HEK293 (cell line): ENCODE data around the gene GTF2F1.

Experiments used
- KLF1 ChIP-seq: fragments of 450-650 bp; formaldehyde crosslinking; IDR thresholded peaks from 2 replicates; pipeline ENCODE4 v1.5.1; 2016; ENCODE audit warnings: missing biosample characterization, missing genetic modification characterization
- OSR2 ChIP-seq: fragments of 450-650 bp; formaldehyde crosslinking; IDR thresholded peaks from 2 replicates; pipeline ENCODE4 v1.5.1; 2016; ENCODE audit warnings: missing biosample characterization, missing genetic modification characterization
- PRDM6 ChIP-seq: fragments of 450-650 bp; formaldehyde crosslinking; IDR thresholded peaks from 2 replicates; pipeline ENCODE4 v1.5.1; 2017; ENCODE audit warnings: missing biosample characterization, missing genetic modification characterization
- SCRT2 ChIP-seq: fragments of 450-650 bp; formaldehyde crosslinking; IDR thresholded peaks from 2 replicates; pipeline ENCODE4 v1.5.1; 2016; ENCODE audit warnings: missing biosample characterization, missing genetic modification characterization
- TSHZ1 ChIP-seq: fragments of 450-650 bp; formaldehyde crosslinking; IDR thresholded peaks from 2 replicates; pipeline ENCODE4 v1.5.1; 2016; ENCODE audit warnings: missing biosample characterization, missing genetic modification characterization, borderline replicate concordance
- ZBTB21 ChIP-seq: fragments of 450-650 bp; formaldehyde crosslinking; IDR thresholded peaks from 2 replicates; pipeline ENCODE4 v1.5.1; 2017; ENCODE audit warnings: missing biosample characterization, missing genetic modification characterization
- ZFHX2 ChIP-seq: fragments of 450-650 bp; formaldehyde crosslinking; conservative IDR thresholded peaks from 2 replicates; pipeline ENCODE4 v1.5.1; 2016; ENCODE audit warnings: missing biosample characterization, missing genetic modification characterization
- ZFP69B ChIP-seq: fragments of 450-650 bp; formaldehyde crosslinking; IDR thresholded peaks from 2 replicates; pipeline ENCODE4 v1.5.1; 2016; ENCODE audit warnings: missing biosample characterization, missing genetic modification characterization
- ZIC2 ChIP-seq: fragments of 450-650 bp; formaldehyde crosslinking; IDR thresholded peaks from 2 replicates; pipeline ENCODE4 v1.5.1; 2016; ENCODE audit warnings: missing biosample characterization, missing genetic modification characterization
- ZNF221 ChIP-seq: fragments of 450-650 bp; formaldehyde crosslinking; IDR thresholded peaks from 2 replicates; pipeline ENCODE4 v1.5.1; 2017; ENCODE audit warnings: missing biosample characterization, missing genetic modification characterization, borderline replicate concordance
- ZNF311 ChIP-seq: fragments of 450-650 bp; formaldehyde crosslinking; IDR thresholded peaks from 2 replicates; pipeline ENCODE4 v1.5.1; 2017; ENCODE audit warnings: missing biosample characterization, missing genetic modification characterization, borderline replicate concordance
- ZNF341 ChIP-seq: fragments of 450-650 bp; formaldehyde crosslinking; IDR thresholded peaks from 2 replicates; pipeline ENCODE4; 2016; ENCODE audit warnings: low read depth, missing biosample characterization, missing genetic modification characterization
- ZNF571 ChIP-seq: fragments of 450-650 bp; formaldehyde crosslinking; IDR thresholded peaks from 2 replicates; pipeline ENCODE4 v1.5.0; 2017; ENCODE audit warnings: missing biosample characterization, missing genetic modification characterization
- ZNF639 ChIP-seq: fragments of 450-650 bp; formaldehyde crosslinking; IDR thresholded peaks from 2 replicates; pipeline ENCODE4 v1.5.1; 2016; ENCODE audit warnings: missing biosample characterization, missing genetic modification characterization
- ZNF670 ChIP-seq: fragments of 450-650 bp; formaldehyde crosslinking; IDR thresholded peaks from 2 replicates; pipeline ENCODE4 v1.5.1; 2016; ENCODE audit warnings: missing biosample characterization, missing genetic modification characterization, low read depth
- ZNF776 ChIP-seq: fragments of 450-650 bp; formaldehyde crosslinking; IDR thresholded peaks from 2 replicates; pipeline ENCODE4 v1.5.0; 2017; ENCODE audit warnings: missing biosample characterization, missing genetic modification characterization, borderline replicate concordance
- ZNF792 ChIP-seq: fragments of 450-650 bp; formaldehyde crosslinking; IDR thresholded peaks from 2 replicates; pipeline ENCODE4 v1.5.1; 2016; ENCODE audit warnings: missing biosample characterization, missing genetic modification characterization
- TF ChIP-seq, protein P1 (sequence below): fragments of 450-650 bp; formaldehyde crosslinking; IDR thresholded peaks from 2 replicates; pipeline ENCODE4 v1.5.1; 2016; ENCODE audit warnings: missing biosample characterization, missing genetic modification characterization, borderline replicate concordance
- TF ChIP-seq, protein P2 (sequence below): fragments of 450-650 bp; formaldehyde crosslinking; IDR thresholded peaks from 2 replicates; pipeline ENCODE4 v1.5.1; 2016; ENCODE audit warnings: missing biosample characterization, missing genetic modification characterization
- TF ChIP-seq, protein P3 (sequence below): fragments of 450-650 bp; formaldehyde crosslinking; IDR thresholded peaks from 2 replicates; pipeline ENCODE4 v1.5.1; 2016; ENCODE audit warnings: missing biosample characterization, missing genetic modification characterization
- TF ChIP-seq, protein P4 (sequence below): fragments of 450-650 bp; formaldehyde crosslinking; IDR thresholded peaks from 2 replicates; pipeline ENCODE4 v1.5.1; 2016; ENCODE audit warnings: missing biosample characterization, missing genetic modification characterization
- TF ChIP-seq, protein P5 (sequence below): fragments of 450-650 bp; formaldehyde crosslinking; IDR thresholded peaks from 2 replicates; pipeline ENCODE4 v1.5.1; 2016; ENCODE audit warnings: missing biosample characterization, missing genetic modification characterization

Gene GTF2F1

DNA sequence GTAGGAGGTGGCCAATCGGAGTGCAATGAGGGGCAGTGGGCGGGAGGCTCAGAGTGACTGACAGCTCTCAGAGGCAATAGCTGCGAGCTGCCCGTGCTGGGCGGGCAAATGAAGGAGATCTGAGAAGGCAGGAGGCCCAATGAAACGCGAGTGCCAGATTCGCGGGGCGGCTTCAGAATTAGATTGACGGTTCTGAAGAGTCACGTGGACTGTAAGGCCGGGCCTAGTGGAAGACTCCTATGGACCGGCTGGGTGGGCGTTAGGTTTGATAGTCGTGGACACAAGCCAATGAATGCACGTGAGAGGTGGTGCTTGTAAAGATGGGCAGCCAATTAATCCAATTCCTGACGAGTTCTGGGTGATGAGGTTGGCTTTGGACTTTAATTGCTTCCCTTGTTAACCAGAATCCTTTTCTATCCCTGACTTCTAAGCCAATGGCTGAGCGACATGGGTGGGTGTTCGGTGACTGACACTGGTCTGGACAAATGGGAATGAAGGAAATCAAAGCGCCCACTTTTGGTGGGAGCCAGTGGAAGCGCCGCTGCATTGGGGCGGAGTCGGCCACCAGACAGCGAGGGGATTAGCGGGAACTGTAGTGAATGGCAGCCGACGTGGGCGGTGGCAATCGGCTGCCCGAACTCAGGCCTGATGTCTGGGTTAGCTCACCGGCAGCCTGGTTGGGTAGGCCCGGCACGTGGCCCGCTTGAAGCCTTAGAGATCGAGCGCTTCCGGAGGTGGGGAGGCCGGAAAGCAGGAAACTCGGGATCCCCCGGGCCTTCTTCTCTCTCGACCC, 32.2 kb upstream of the GTF2F1 start (continued):
- TF ChIP-seq, protein P1, sequence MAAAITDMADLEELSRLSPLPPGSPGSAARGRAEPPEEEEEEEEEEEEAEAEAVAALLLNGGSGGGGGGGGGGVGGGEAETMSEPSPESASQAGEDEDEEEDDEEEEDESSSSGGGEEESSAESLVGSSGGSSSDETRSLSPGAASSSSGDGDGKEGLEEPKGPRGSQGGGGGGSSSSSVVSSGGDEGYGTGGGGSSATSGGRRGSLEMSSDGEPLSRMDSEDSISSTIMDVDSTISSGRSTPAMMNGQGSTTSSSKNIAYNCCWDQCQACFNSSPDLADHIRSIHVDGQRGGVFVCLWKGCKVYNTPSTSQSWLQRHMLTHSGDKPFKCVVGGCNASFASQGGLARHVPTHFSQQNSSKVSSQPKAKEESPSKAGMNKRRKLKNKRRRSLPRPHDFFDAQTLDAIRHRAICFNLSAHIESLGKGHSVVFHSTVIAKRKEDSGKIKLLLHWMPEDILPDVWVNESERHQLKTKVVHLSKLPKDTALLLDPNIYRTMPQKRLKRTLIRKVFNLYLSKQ (tag by site-specific recombination), result no peak
- TF ChIP-seq ZNF221, result no peak
- TF ChIP-seq, protein P2, sequence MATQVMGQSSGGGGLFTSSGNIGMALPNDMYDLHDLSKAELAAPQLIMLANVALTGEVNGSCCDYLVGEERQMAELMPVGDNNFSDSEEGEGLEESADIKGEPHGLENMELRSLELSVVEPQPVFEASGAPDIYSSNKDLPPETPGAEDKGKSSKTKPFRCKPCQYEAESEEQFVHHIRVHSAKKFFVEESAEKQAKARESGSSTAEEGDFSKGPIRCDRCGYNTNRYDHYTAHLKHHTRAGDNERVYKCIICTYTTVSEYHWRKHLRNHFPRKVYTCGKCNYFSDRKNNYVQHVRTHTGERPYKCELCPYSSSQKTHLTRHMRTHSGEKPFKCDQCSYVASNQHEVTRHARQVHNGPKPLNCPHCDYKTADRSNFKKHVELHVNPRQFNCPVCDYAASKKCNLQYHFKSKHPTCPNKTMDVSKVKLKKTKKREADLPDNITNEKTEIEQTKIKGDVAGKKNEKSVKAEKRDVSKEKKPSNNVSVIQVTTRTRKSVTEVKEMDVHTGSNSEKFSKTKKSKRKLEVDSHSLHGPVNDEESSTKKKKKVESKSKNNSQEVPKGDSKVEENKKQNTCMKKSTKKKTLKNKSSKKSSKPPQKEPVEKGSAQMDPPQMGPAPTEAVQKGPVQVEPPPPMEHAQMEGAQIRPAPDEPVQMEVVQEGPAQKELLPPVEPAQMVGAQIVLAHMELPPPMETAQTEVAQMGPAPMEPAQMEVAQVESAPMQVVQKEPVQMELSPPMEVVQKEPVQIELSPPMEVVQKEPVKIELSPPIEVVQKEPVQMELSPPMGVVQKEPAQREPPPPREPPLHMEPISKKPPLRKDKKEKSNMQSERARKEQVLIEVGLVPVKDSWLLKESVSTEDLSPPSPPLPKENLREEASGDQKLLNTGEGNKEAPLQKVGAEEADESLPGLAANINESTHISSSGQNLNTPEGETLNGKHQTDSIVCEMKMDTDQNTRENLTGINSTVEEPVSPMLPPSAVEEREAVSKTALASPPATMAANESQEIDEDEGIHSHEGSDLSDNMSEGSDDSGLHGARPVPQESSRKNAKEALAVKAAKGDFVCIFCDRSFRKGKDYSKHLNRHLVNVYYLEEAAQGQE (tag by site-specific recombination), result no peak
- no peak for TF ChIP-seq ZNF670 (tag by site-specific recombination)
- TF ChIP-seq ZNF792, result no peak
- TF ChIP-seq, protein P3, sequence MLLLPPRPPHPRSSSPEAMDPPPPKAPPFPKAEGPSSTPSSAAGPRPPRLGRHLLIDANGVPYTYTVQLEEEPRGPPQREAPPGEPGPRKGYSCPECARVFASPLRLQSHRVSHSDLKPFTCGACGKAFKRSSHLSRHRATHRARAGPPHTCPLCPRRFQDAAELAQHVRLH (tag by site-specific recombination), result peak; percentile 70
- TF ChIP-seq ZNF341 (tag by site-specific recombination), result peak; percentile 79
- TF ChIP-seq, protein P4, sequence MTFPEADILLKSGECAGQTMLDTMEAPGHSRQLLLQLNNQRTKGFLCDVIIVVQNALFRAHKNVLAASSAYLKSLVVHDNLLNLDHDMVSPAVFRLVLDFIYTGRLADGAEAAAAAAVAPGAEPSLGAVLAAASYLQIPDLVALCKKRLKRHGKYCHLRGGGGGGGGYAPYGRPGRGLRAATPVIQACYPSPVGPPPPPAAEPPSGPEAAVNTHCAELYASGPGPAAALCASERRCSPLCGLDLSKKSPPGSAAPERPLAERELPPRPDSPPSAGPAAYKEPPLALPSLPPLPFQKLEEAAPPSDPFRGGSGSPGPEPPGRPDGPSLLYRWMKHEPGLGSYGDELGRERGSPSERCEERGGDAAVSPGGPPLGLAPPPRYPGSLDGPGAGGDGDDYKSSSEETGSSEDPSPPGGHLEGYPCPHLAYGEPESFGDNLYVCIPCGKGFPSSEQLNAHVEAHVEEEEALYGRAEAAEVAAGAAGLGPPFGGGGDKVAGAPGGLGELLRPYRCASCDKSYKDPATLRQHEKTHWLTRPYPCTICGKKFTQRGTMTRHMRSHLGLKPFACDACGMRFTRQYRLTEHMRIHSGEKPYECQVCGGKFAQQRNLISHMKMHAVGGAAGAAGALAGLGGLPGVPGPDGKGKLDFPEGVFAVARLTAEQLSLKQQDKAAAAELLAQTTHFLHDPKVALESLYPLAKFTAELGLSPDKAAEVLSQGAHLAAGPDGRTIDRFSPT (tag by site-specific recombination), result peak; percentile 95
- TF ChIP-seq PRDM6, result no peak
- TF ChIP-seq, protein P5, sequence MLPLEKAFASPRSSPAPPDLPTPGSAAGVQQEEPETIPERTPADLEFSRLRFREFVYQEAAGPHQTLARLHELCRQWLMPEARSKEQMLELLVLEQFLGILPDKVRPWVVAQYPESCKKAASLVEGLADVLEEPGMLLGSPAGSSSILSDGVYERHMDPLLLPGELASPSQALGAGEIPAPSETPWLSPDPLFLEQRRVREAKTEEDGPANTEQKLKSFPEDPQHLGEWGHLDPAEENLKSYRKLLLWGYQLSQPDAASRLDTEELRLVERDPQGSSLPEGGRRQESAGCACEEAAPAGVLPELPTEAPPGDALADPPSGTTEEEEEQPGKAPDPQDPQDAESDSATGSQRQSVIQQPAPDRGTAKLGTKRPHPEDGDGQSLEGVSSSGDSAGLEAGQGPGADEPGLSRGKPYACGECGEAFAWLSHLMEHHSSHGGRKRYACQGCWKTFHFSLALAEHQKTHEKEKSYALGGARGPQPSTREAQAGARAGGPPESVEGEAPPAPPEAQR (tag by site-specific recombination), result no peak
- TF ChIP-seq ZNF311 (tag by site-specific recombination), result no peak
- no peak for TF ChIP-seq ZNF776 (tag by site-specific recombination)
- TF ChIP-seq ZBTB21 (tag by site-specific recombination), result 0 out of 2 replicates have a peak, but pooled peaks have one; percentile 26
- TF ChIP-seq KLF1 (tag by site-specific recombination), result peak; percentile 63; the same call in 1 of the 2 replicates
- peak; percentile 92 for TF ChIP-seq ZFHX2 (tag by site-specific recombination)
- TF ChIP-seq TSHZ1 (tag by site-specific recombination), result peak; percentile 25; the same call in 1 of the 2 replicates
- no peak for TF ChIP-seq OSR2 (tag by site-specific recombination)
- TF ChIP-seq ZNF571 (tag by site-specific recombination), result no peak
- TF ChIP-seq SCRT2 (tag by site-specific recombination), result no peak
- TF ChIP-seq ZFP69B (tag by site-specific recombination), result peak; percentile 90
- TF ChIP-seq ZIC2 (tag by site-specific recombination), result no peak
- 0 out of 2 replicates have a peak, but pooled peaks have one; percentile 17 for TF ChIP-seq ZNF639 (tag by site-specific recombination)
